ENCODE measurements around the gene FREY1. TPM values are rescaled to one million over a fixed set of nuclear protein-coding genes. Genes with fewer than 3 reads are reported as not detected.

The FREY1 gene
- total RNA-seq, 3 donors from 2014 or later, result 2.3 to 3.3 (median 2.4) TPM

- Mint-ChIP-seq H3K4me3 (no peak overlapping the region), H3K27me3 (ENCODE audit: low read depth) (no peaks in the 10 kb centered on the region), H3K9me3 (no peaks in the 10 kb centered on the region), H3K4me1 (ENCODE audit: low read depth) (no peaks in the 10 kb centered on the region), H3K36me3 (ENCODE audit: insufficient read depth) (peaks cover 51% of the 10 kb centered on the region)
- no peak for DNase-seq
- ATAC-seq, result no peak
These were observed 46.1 kb downstream of the FREY1 start for GRCh38 chr11:45860764-45861510.

GRCh38 chr11:45860348-45860747, 46.7 kb downstream of the FREY1 start:
- no peak for DNase-seq
- ATAC-seq, result no peak
- no peaks in the 10 kb centered on the region for H3K4me1 Mint-ChIP-seq (ENCODE audit: low read depth)
- H3K36me3 Mint-ChIP-seq (ENCODE audit: insufficient read depth), result peaks cover 48% of the 10 kb centered on the region
- H3K27me3 Mint-ChIP-seq (ENCODE audit: low read depth), result no peaks in the 10 kb centered on the region
- H3K9me3 Mint-ChIP-seq, result no peaks in the 10 kb centered on the region
- no peak overlapping the region for H3K4me3 Mint-ChIP-seq

GRCh38 chr11:45859661-45860140, 47.4 kb downstream of the FREY1 start:
- DNase-seq, result no peak
- Mint-ChIP-seq H3K27me3 (ENCODE audit: low read depth) (no peaks in the 10 kb centered on the region), H3K9me3 (no peaks in the 10 kb centered on the region), H3K4me3 (no peak overlapping the region), H3K4me1 (ENCODE audit: low read depth) (no peaks in the 10 kb centered on the region), H3K36me3 (ENCODE audit: insufficient read depth) (peaks cover 46% of the 10 kb centered on the region)
- ATAC-seq, result no peak

GRCh38 chr11:45858751-45859398, 48.2 kb downstream of the FREY1 start:
- Mint-ChIP-seq H3K4me1 (ENCODE audit: low read depth) (no peaks in the 10 kb centered on the region), H3K27me3 (ENCODE audit: low read depth) (no peaks in the 10 kb centered on the region), H3K4me3 (no peak overlapping the region), H3K9me3 (no peaks in the 10 kb centered on the region), H3K36me3 (ENCODE audit: insufficient read depth) (peaks cover 45% of the 10 kb centered on the region)
- DNase-seq (no peak), ATAC-seq (no peak)

GRCh38 chr11:45857961-45858474, 49.1 kb downstream of the FREY1 start:
- Mint-ChIP-seq H3K27me3 (ENCODE audit: low read depth) (no peaks in the 10 kb centered on the region), H3K4me3 (no peak overlapping the region), H3K9me3 (no peaks in the 10 kb centered on the region), H3K4me1 (ENCODE audit: low read depth) (no peaks in the 10 kb centered on the region), H3K36me3 (ENCODE audit: insufficient read depth) (peaks cover 42% of the 10 kb centered on the region)
- no peak for ATAC-seq
- DNase-seq, result no peak

Other genes with a start within 250 kb of the FREY1 start
- gene CHST1, start 241.6 kb downstream of the FREY1 start, total RNA-seq, result under 1 TPM in 2 of 3 donors, not detected in 1; 0.08 to 0.25 TPM
- 10 to 100 TPM; 14.7 to 17.5 (median 15.8) TPM for gene SLC35C1, start 102.1 kb downstream of the FREY1 start, total RNA-seq
- gene CRY2, start 59.8 kb downstream of the FREY1 start, total RNA-seq, result 10 to 100 TPM; 19.7 to 21.9 (median 19.9) TPM
- 1 to 10 TPM in 1 of 3 donors, under 1 TPM in 2; 0.71 to 1.4 (median 0.87) TPM for gene MAPK8IP1, start 21.6 kb downstream of the FREY1 start, total RNA-seq
- 10 to 100 TPM; 44.6 to 52.6 (median 50.7) TPM for gene PEX16, start 10.6 kb upstream of the FREY1 start, total RNA-seq
- 1 to 10 TPM; 1.8 to 6.0 (median 3.6) TPM for gene LARGE2, start 15.4 kb upstream of the FREY1 start, total RNA-seq
- 10 to 100 TPM; 13.4 to 20.3 (median 17.6) TPM for gene PHF21A, start 214.2 kb upstream of the FREY1 start, total RNA-seq

All from activated T-cell treated with anti-CD3 and anti-CD28 coated beads, Interleukin-2, amount 50 U/mL, for 4 hours (primary cell).